HG03520 (cell line): ENCODE results near the gene ZNF135.

ENCODE experiments used
- ATAC-seq: cut with Tn5 transposase; IDR thresholded peaks from one replicate; pipeline ENCODE4 v1.9.1; 2021; ENCODE audit warnings: mild to moderate bottlenecking, moderate library complexity; ENCODE audit not compliant: unreplicated experiment

ZNF135 gene

DNA sequence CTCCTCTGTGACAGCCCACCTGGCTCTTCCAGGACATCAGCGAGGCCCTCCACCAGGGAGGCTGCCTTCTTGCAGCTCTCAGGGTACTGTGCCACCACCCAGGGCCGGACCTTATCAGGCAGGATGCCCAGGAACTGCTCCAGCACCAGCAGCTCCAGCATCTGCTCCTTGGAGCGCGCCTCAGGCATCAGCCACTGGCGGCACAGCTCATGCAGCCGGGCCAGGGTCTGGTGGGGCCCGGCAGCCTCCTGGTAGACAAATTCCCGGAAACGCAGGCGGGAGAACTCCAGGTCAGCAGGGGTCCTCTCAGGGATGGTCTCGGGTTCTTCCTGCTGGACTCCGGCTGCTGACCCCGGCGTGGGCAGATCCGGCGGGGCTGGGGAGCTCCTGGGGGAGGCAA, 30.8 kb downstream of the ZNF135 start:
- no peak for ATAC-seq

DNA sequence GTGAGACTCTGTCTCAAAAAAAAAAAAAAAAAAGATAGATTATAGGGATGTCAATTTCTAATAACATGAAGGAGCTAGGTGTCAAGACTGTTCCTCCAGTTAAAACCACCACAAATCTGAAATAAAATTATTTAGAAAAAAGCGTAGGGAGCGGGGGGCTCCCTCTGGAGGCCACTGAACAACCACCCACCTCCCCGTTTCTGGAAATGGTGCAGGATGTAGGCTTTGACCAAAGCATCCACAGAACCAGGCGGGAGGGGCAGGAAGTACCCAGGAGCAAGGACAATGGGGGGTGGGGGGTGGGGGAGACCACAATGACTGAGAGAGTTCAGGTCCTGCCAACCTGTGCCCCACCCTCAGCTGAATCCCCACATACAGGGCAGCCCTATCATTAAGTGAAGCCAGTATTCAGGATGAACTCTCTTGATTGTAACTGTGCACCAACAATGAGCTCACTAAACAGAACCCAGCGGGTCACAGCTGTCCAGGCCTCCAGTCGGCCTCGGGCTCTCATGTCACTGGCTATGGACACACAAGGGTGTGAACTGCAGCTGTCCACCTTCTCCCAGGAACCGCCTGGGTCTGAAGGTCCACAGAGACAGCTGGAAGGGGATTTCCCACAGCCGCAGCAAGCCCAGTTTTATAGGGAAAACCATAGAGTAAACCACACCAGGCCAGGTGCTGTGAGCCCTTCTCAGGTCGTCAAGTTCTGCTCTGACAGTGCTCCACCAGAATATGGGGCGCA, 32.3 kb downstream of the ZNF135 start:
- no peak for ATAC-seq

DNA sequence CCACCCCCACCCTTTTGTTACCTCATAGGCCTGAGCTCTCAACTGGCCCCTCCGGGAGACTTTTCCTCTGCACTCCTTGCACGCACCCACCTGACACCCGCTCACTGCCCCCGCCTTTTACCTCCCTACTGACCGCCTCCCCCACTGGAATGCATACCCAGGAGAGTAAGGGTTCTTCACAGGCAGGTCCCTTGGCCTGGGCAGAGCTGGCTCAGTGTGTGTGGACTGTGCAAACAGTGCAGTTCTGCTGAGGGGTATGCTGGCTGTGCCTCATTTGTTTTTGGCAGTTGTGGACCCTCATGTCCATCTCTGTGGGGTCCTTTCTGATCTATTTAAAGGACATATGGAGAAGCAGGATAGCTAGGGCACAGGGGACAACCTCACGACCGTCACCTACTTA, 34.0 kb downstream of the ZNF135 start:
- no peak for ATAC-seq

DNA sequence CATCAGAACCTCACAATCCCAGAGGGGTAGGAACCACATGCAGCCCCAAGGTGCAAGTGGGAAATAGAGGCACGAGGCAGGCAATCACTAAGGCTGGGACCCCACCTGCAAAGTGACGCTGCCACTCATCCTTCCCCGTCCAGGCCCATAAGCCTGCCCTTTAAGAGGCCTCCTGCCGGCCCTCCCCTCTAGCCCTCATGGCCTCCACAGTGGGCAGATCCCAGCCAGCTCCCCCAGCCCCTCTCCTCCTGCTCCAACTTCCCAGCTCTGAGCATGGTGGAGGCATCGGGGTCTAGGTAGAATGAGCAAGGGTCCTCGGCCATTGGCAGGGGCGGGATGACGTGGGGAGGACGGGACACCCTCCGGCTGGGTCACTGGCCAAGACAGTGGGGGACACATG, 36.2 kb downstream of the ZNF135 start:
- no peak for ATAC-seq

DNA sequence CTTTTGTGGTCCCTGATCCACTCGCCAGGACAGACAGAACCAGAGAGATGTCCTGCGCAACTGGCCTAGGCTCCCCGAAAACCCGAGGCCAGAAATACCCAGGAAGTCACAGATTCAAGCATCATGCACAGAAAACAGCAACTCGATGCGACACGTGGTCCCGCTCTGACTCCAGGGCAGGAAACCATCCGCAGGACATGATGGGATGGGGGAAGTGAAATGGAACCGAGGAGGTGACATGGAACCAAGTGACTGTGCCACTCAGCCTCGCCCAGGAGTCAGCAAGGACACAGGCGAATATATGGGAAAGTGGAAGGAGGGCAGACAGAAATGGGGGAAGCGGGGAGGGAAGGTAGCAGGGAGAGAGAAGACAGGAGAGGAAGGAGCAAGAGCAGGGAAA, 37.8 kb downstream of the ZNF135 start:
- no peak for ATAC-seq

DNA sequence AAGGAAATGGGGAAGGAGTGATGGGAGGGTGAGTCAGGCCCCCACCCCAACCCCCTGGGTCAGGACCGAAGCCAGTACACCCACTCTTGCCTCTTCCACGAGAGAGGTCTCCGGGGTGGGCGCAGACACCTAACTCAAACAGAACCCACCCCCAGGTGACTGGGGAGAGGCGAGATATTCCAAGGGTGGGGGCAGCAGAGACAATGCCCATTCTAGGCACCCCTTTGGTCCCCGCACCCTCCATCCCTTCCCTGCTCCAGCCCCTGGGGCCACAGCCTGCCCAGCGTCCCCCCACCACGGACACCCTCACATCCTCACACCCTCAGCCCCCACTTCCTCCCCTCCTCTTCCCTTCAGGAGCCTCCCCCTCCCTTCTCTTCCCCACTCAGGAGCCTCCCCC, 38.3 kb downstream of the ZNF135 start:
- ATAC-seq, result no peak

DNA sequence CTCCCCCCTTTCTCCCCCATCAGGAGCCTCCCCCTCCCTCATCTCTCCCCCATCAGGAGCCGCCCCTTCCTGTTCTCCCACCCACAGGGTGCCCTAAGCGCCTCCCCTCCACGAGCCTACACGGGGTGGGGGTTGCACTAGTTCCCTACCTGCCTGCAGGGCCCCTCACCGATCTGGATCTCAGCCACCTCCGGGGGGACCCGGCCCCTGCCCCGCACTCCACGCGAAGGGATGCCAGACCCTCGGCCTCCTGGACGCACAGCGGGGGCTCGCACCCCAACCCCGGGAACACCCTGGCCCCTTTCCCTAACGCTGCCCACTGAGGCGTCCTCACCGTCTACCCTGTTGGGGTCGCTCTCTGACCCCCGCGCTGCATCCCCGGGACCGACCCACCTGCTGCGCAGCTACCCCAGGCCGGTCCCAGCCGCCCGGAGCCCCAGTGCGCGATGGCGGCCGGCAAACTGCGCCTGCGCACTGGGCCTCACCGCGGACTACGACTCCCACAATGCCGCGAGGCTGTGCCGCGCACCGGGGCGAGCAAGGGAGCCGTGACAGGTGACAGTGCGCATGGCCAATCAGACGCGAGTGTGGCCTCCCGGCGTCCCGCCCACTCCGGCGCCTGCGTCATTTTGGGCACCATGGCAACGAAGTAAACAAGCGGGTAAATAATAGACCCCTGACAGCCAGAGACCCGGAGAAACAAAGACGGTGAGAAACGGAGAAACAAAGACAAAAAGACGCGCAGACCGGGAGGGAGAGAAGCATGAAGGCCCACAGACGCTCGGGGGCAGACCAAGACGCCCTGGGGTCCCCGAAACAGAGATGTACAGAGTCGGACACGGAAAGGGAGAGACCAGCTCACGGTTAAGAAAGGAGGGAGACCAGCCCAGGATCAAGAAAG, 38.9 kb downstream of the ZNF135 start, which contains the start of gene ZSCAN18:
ZSCAN18 (minus strand) TSS at position 451 of the 901 bp plus-strand sequence. CDS start 7,964 bp downstream, outside the sequence.
- no peak for ATAC-seq

DNA sequence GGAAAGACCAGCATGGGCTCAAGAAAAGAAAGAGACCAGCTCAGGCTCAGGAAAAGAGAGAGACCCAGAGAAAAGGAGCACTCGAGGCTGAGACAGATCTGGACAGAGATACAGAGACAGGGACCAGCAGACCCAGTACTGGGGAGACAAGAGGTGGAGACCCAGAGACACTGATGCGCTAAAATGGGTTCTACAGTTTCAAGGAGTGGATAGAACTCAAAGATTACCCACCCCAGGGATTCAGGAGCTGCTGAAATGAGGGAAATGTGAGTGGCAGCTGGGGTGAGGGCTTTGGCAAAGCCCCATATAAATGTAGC, 39.6 kb downstream of the ZNF135 start:
- ATAC-seq, result no peak

DNA sequence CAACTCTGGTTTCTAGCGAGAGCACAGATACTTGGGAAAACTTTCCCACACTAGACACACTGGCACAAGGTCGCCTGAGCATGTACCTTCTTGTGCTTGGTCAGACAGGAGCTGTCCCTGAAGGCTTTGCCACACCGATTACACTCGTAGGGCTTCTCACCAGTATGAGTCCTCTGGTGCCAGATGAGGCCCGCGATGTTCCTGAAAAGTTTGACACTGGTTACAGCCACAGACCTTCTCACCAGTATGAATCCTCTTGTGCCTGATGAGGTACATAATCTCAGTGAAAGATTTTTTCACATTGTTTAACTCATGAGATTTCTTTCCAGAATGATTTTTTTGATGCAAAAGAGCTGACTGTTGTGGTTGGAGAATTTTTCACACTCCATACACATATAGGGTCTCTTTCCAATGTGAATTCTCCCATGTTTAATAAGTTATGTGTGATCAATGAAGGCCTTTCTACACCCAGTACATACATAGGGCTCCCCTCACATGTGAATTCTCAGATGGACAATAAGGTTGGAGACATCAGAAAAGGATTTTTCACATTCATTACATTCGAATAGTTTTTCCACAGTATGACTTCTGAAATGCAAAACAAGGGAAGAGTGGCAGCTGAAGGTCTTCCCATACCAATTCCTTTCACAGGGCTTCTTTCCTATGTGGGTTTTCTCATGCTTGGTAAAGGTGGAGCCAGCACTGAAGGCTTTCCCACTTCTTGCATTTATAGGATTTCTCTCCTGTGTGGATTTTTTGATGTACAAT, 48.9 kb downstream of the ZNF135 start:
- ATAC-seq, result no peak

DNA sequence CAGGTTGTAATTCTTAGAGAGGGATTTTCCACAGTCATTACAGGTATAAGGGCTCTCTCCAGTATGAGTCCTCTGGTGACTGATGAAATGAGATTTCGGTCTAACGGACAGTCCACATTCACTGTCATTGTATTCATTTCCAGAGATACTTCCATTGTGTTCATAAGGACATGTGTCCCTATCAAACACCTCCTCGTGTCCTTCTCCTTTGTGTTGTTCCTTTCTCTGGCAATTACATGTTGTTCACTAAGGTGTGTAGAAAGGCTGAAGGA, 49.4 kb downstream of the ZNF135 start:
- ATAC-seq, result no peak

DNA sequence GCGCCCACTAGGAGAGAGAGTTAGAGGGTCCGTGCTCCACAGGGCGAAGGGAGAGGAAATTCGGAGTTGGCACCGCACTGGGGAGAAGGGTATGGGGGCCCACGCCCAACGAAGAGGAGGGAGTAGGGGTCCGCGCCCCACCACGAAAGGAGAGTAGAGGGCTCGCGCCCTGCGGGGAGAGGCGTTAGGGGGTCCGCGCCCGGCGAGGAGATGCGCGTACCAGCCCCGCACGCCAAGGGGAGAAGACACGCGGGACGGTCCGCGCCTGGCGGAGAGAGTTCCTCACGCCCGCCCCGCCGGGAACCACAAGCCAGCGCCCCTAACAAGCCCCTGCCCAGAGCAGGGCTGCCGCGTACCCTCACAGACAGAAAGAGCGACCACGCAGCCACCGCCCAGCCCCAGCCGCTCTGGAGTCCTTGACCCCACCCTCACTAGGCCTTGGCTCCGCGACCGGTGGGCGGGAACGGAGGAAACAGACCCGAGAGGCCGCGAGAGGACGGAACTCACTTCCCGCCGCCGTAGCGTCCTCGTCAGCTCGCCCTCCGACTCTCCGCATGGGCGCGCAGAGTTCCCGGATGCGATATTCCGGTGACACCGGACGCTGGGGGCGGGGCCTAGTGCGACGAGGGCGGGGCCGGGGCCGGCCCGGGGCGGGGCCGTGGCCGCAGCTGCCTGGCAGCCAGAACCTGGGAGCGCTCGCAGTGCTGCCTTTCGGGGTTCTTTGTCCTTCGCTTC, 58.9 kb downstream of the ZNF135 start:
- ATAC-seq, result no peak

DNA sequence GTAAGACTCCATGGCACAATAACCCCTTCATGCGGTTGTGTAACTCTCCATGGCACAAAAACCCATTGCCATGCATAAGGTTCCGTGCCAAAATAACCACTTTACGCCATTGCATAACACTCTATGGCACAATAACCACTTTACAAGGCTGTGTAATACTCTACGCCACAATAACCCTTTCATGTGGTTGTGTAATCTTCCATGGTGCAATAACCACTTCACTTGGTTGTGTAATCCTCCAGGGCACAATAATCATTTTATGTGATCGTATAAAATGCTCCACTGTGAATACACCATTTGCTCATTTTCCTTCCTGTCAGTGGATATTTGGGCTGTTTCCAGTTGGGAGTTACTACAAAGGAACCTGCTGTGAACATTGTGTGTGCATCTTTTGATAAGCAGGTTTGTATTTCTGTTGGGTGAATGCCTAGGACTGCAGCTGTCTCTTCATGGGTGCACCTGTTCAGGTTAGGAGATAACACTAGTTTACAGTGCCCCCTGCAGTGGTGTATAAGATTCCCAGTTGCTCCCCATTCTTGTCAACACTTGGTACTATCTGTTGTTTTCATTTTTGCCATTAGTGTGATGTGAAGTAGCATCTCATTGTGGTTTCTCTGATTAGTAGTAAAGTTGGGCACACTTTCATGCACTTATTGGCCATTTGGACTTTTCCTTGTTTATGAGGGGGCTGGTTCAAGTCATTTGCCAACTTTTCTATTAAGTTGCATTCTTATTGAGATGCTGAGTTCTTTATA, 60.1 kb downstream of the ZNF135 start:
- no peak for ATAC-seq
